DND-41 (cell line): Measurements from ENCODE around the gene TRAK1.

Experiments
- EZH2 ChIP-seq: IDR thresholded peaks from 3 replicates; pipeline ENCODE4 v1.6.1; 2012; ENCODE audit warnings: borderline replicate concordance, low read depth, mild to moderate bottlenecking, moderate library complexity, low read length, inconsistent platforms; ENCODE audit not compliant: severe bottlenecking
- TF ChIP-seq, protein P1 (sequence below): IDR thresholded peaks from 2 replicates; pipeline ENCODE4 v1.5.1; 2012; ENCODE audit warnings: borderline replicate concordance, low read length, moderate library complexity, mild to moderate bottlenecking; ENCODE audit not compliant: poor library complexity, severe bottlenecking; ENCODE audit errors: extremely low read depth

GRCh38 chr3:42205800-42206514 lies 114.8 kb downstream of the TRAK1 start:
- TF ChIP-seq, protein P1, sequence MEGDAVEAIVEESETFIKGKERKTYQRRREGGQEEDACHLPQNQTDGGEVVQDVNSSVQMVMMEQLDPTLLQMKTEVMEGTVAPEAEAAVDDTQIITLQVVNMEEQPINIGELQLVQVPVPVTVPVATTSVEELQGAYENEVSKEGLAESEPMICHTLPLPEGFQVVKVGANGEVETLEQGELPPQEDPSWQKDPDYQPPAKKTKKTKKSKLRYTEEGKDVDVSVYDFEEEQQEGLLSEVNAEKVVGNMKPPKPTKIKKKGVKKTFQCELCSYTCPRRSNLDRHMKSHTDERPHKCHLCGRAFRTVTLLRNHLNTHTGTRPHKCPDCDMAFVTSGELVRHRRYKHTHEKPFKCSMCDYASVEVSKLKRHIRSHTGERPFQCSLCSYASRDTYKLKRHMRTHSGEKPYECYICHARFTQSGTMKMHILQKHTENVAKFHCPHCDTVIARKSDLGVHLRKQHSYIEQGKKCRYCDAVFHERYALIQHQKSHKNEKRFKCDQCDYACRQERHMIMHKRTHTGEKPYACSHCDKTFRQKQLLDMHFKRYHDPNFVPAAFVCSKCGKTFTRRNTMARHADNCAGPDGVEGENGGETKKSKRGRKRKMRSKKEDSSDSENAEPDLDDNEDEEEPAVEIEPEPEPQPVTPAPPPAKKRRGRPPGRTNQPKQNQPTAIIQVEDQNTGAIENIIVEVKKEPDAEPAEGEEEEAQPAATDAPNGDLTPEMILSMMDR, result no peak
- TF ChIP-seq EZH2, result no peak
